H54 (cell line): ENCODE results near the gene COL6A3.
A peak's percentile ranks its signal among the peaks of the same experiment; 100 is the strongest.

Experiments
- DNase-seq: peaks from one replicate; pipeline ENCODE4 v3.0.0; 2011; ENCODE audit warnings: low spot score, mixed read lengths; ENCODE audit not compliant: insufficient read length
- FAIRE-seq: peaks from 3 replicates; lab custom pipeline; 2011; peaks lifted over from hg19 to GRCh38; lab: Jason Lieb, UNC
- POLR2A ChIP-seq: IDR thresholded peaks from 2 replicates; pipeline ENCODE4 v1.6.1; 2011; ENCODE audit warnings: low read depth, mild to moderate bottlenecking, low read length

COL6A3 gene

GRCh38 chr2:237413777-237414661 is at the start of gene COL6A3:
Gene COL6A3, minus strand, starts transcription at chr2:237414164. Its CDS starts 17,347 bp downstream, at chr2:237396817.
- DNase-seq (no peak), FAIRE-seq (no peak)
- TF ChIP-seq POLR2A = peak; percentile 19; the same call in 1 of the 2 replicates

- FAIRE-seq (no peak), DNase-seq (peak; percentile 65)
- TF ChIP-seq POLR2A = no peak
Observed at GRCh38 chr2:237459741-237460174, 45.8 kb upstream of the COL6A3 start.

GRCh38 chr2:237459226-237459625 is 45.3 kb upstream of the COL6A3 start:
- no peak for DNase-seq
- no peak for FAIRE-seq
- no peak for TF ChIP-seq POLR2A

- no peak for TF ChIP-seq POLR2A
- FAIRE-seq (no peak), DNase-seq (no peak)
Observed at GRCh38 chr2:237458519-237458918, 44.6 kb upstream of the COL6A3 start.

GRCh38 chr2:237457388-237457941 is 43.5 kb upstream of the COL6A3 start:
- TF ChIP-seq POLR2A = no peak
- DNase-seq (no peak), FAIRE-seq (no peak)

- TF ChIP-seq POLR2A = no peak
- DNase-seq (peak; percentile 61), FAIRE-seq (no peak)
Observed at GRCh38 chr2:237456200-237456843, 42.4 kb upstream of the COL6A3 start.

GRCh38 chr2:237455764-237456163 is 41.8 kb upstream of the COL6A3 start:
- FAIRE-seq (no peak), DNase-seq (no peak)
- no peak for TF ChIP-seq POLR2A

GRCh38 chr2:237453671-237454070 is 39.7 kb upstream of the COL6A3 start:
- FAIRE-seq = no peak

GRCh38 chr2:237452861-237453260 is 38.9 kb upstream of the COL6A3 start:
- TF ChIP-seq POLR2A = no peak
- FAIRE-seq = no peak
- no peak for DNase-seq

More at GRCh38 chr2:237453671-237454070, 39.7 kb upstream of the COL6A3 start:
- no peak for TF ChIP-seq POLR2A
- no peak for DNase-seq

GRCh38 chr2:237451643-237452469 is 37.9 kb upstream of the COL6A3 start:
- no peak for DNase-seq
- TF ChIP-seq POLR2A = no peak
- FAIRE-seq = no peak

GRCh38 chr2:237450583-237450982 is 36.6 kb upstream of the COL6A3 start:
- no peak for FAIRE-seq
- no peak for TF ChIP-seq POLR2A
- DNase-seq = no peak

- DNase-seq = no peak
- no peak for TF ChIP-seq POLR2A
- no peak for FAIRE-seq
Observed at GRCh38 chr2:237450108-237450507, 36.1 kb upstream of the COL6A3 start.

GRCh38 chr2:237449193-237449881 is 35.4 kb upstream of the COL6A3 start:
- DNase-seq (no peak), FAIRE-seq (no peak)
- no peak for TF ChIP-seq POLR2A
